HCT116 (cell line): ENCODE results near the gene WIPF3. TPM values are rescaled to one million over a fixed set of nuclear protein-coding genes. Genes with fewer than 3 reads are reported as not detected.

Experiments
- ATAC-seq: fragments of 200-7000 bp; cut with Tn5 transposase; 2 replicates; pipeline ENCODE4 v1.9.1; 2020; ENCODE audit warnings: mild to moderate bottlenecking, moderate library complexity
- BruUV-seq: library from RNA; stranded (reverse); fragments of 400-500 nt; replicated peaks from 2 replicates; lab custom pipeline; 2021; lab: Mats Ljungman, UMichigan
- CTCF ChIA-PET: fragments of 300-600 bp; sonication (Branson Sonifier 250); formaldehyde crosslinking; loops from one replicate; lab custom pipeline; 2021; ENCODE audit warnings: antibody characterized with exemption; lab: Charles Lee
- POLR2A ChIA-PET: fragments of 300-600, 350-600 bp; sonication (Branson Sonifier 250); formaldehyde crosslinking; loops from one replicate; lab custom pipeline; 2021; ENCODE audit warnings: antibody characterized with exemption; lab: Charles Lee
- RAD21 ChIA-PET, 2 experiments: fragments of 300-600 bp; sonication (Branson Sonifier 250); formaldehyde crosslinking; loops; one replicate each; lab custom pipeline; 2023; ENCODE audit warnings: low total read pairs in 2 of 2; ENCODE audit not compliant: uncharacterized antibody in 2 of 2, unreplicated experiment in 2 of 2, low non-redundant PET in 1 of 2; lab: Charles Lee
- DNase-seq: peaks from one replicate; pipeline ENCODE4 v3.0.0-alpha.2; 2010; ENCODE audit warnings: low read depth, low spot score
- H2AFZ ChIP-seq: fragments of 200-600 bp; shearing (Covaris generic), sonication (generic); 2 replicates; pipeline ENCODE4 v1.6.1; 2017; ENCODE audit warnings: low read depth, mixed run types, mixed read lengths, antibody characterized with exemption, low read length; ENCODE audit not compliant: poor library complexity, severe bottlenecking
- H3K27ac ChIP-seq: 2 replicates; pipeline ENCODE4 v1.5.1; 2012; ENCODE audit warnings: low read depth, low read length
- H3K27me3 ChIP-seq: fragments of 200-600 bp; sonication (generic); 2 replicates; pipeline ENCODE4 v1.6.1; 2016; ENCODE audit warnings: mixed run types, low read length, mixed read lengths; ENCODE audit not compliant: insufficient read depth
- H3K36me3 ChIP-seq, 2 experiments: fragments of 200-500 bp in 1 of 2; fragments of 200-600 bp in 1 of 2; sonication (Bioruptor generic) in 1 of 2; sonication (generic) in 1 of 2; 2 replicates each; pipeline versions ENCODE4 v1.5.1 to v1.6.1; 2014 to 2016; ENCODE audit warnings: low read length in 2 of 2, inconsistent platforms in 1 of 2, mixed read lengths in 1 of 2, mixed run types in 1 of 2; ENCODE audit not compliant: insufficient read depth in 2 of 2, control insufficient read depth in 1 of 2
- H3K4me1 ChIP-seq, 2 experiments: fragments of 200-600 bp in 1 of 2; sonication (generic) in 1 of 2; 2 replicates each; pipeline versions ENCODE4 v1.5.1 to v1.6.1; 2012 to 2017; ENCODE audit warnings: low read length in 2 of 2, inconsistent platforms in 1 of 2, mild to moderate bottlenecking in 1 of 2, mixed read lengths in 1 of 2, mixed run types in 1 of 2, moderate library complexity in 1 of 2; ENCODE audit not compliant: insufficient read depth in 2 of 2, control insufficient read depth in 1 of 2
- H3K4me2 ChIP-seq: fragments of 200-600 bp; sonication (generic); 2 replicates; pipeline ENCODE4 v1.6.1; 2017; ENCODE audit warnings: mixed run types, low read length, mixed read lengths
- H3K4me3 ChIP-seq, 2 experiments: fragments of 200-600 bp in 1 of 2; sonication (generic) in 1 of 2; replicated peaks in 1 of 2; 2 replicates each; pipeline ENCODE4 v1.5.1; 2011 to 2016; ENCODE audit warnings: low read length in 2 of 2, control low read depth in 1 of 2, low read depth in 1 of 2, mild to moderate bottlenecking in 1 of 2, mixed read lengths in 1 of 2, mixed run types in 1 of 2
- H3K79me2 ChIP-seq: fragments of 200-600 bp; sonication (generic); 2 replicates; pipeline ENCODE4 v1.6.1; 2017; ENCODE audit warnings: mild to moderate bottlenecking, mixed run types, low read length, moderate library complexity, mixed read lengths; ENCODE audit not compliant: insufficient read depth
- H3K9ac ChIP-seq: fragments of 200-600 bp; sonication (generic); 2 replicates; pipeline ENCODE4 v1.6.1; 2016; ENCODE audit warnings: low read length, mixed read lengths
- H3K9me2 ChIP-seq: fragments of 200-600 bp; sonication (generic), shearing (Covaris generic); 2 replicates; pipeline ENCODE4 v1.6.1; 2017; ENCODE audit warnings: mixed run types, mild to moderate bottlenecking, moderate library complexity; ENCODE audit not compliant: insufficient read depth
- H3K9me3 ChIP-seq, 2 experiments: fragments of 200-500 bp in 1 of 2; fragments of 200-600 bp in 1 of 2; sonication (Bioruptor generic) in 1 of 2; sonication (generic) in 1 of 2; 2 replicates each; pipeline ENCODE4 v1.6.1; 2014 to 2017; ENCODE audit warnings: low read length in 2 of 2, mixed read lengths in 2 of 2, inconsistent platforms in 1 of 2, low read depth in 1 of 2, mild to moderate bottlenecking in 1 of 2, mixed run types in 1 of 2, moderate library complexity in 1 of 2; ENCODE audit not compliant: control insufficient read depth in 1 of 2, insufficient read depth in 1 of 2
- H4K20me1 ChIP-seq: fragments of 200-600 bp; sonication (generic), shearing (Covaris generic); 2 replicates; pipeline ENCODE4 v1.6.1; 2017; ENCODE audit warnings: mixed run types, mild to moderate bottlenecking, moderate library complexity; ENCODE audit not compliant: insufficient read depth
- ATF3 ChIP-seq: IDR thresholded peaks from 2 replicates; pipeline ENCODE4 v1.6.1; 2012
- CEBPB ChIP-seq: IDR thresholded peaks from 2 replicates; pipeline ENCODE4 v1.6.1; 2012; ENCODE audit warnings: low read depth
- ELF1 ChIP-seq: IDR thresholded peaks from 2 replicates; pipeline ENCODE4 v1.6.1; 2012; ENCODE audit warnings: low read depth, borderline replicate concordance
- FOSL1 ChIP-seq: IDR thresholded peaks from 2 replicates; pipeline ENCODE4 v1.6.1; 2012; ENCODE audit warnings: low read depth
- JUND ChIP-seq: IDR thresholded peaks from 2 replicates; pipeline ENCODE4 v1.6.1; 2012
- MAX ChIP-seq: IDR thresholded peaks from 2 replicates; pipeline ENCODE4 v1.6.1; 2012
- POLR2A ChIP-seq: IDR thresholded peaks from 2 replicates; pipeline ENCODE4 v1.7.0; 2011; ENCODE audit warnings: borderline replicate concordance; ENCODE audit not compliant: insufficient read depth, insufficient read length; ENCODE audit errors: extremely low read depth
- POLR2AphosphoS5 ChIP-seq: IDR thresholded peaks from 2 replicates; pipeline ENCODE4 v1.6.1; 2011; ENCODE audit warnings: mild to moderate bottlenecking, low read depth, low read length, moderate library complexity
- RAD21 ChIP-seq: IDR thresholded peaks from 2 replicates; pipeline ENCODE4 v1.6.1; 2012; ENCODE audit warnings: low read depth, mild to moderate bottlenecking
- SIN3A ChIP-seq: IDR thresholded peaks from 2 replicates; pipeline ENCODE4 v1.6.1; 2012; ENCODE audit warnings: low read depth
- SP1 ChIP-seq: IDR thresholded peaks from 2 replicates; pipeline ENCODE4 v1.6.1; 2012; ENCODE audit warnings: low read depth
- SRF ChIP-seq: IDR thresholded peaks from 2 replicates; pipeline ENCODE4 v1.6.1; 2012; ENCODE audit warnings: low read depth
- TCF7L2 ChIP-seq: IDR thresholded peaks from 2 replicates; pipeline ENCODE4 v1.7.0; 2011; ENCODE audit warnings: borderline replicate concordance, inconsistent platforms; ENCODE audit not compliant: insufficient read depth, insufficient read length; ENCODE audit errors: extremely low read depth
- YY1 ChIP-seq: IDR thresholded peaks from 2 replicates; pipeline ENCODE4 v1.6.1; 2011; ENCODE audit warnings: low read length, low read depth, moderate library complexity, mild to moderate bottlenecking; ENCODE audit not compliant: insufficient replicate concordance; ENCODE audit errors: extremely low read depth
- ZBTB33 ChIP-seq: IDR thresholded peaks from 2 replicates; pipeline ENCODE4 v1.6.1; 2011; ENCODE audit warnings: mild to moderate bottlenecking, low read length, moderate library complexity; ENCODE audit not compliant: insufficient replicate concordance; ENCODE audit errors: extremely low read depth
- ZFX ChIP-seq: fragments of 450-650 bp; IDR thresholded peaks from 2 replicates; pipeline ENCODE4 v1.6.1; 2017
- ZNF274 ChIP-seq: fragments of 200-500 bp; sonication (Bioruptor generic); IDR thresholded peaks from 2 replicates; pipeline ENCODE4 v1.6.1; 2014; ENCODE audit warnings: mild to moderate bottlenecking, low read depth, low read length, inconsistent platforms
- intact Hi-C: fragments of 100-400 bp; cut with micrococcal nuclease; formaldehyde crosslinking; loops from 2 replicates; pipeline ENCODE4 v1.10.0; 2022
- total RNA-seq: library from RNA; stranded (reverse); gene quantifications from one replicate; pipeline ENCODE4 v1.2.1, GENCODE V29; 2021; ENCODE audit not compliant: unreplicated experiment

The WIPF3 gene
- total RNA-seq, 1 experiment from 2014 or later = 8.6 TPM

GRCh38 chr7:29805886-29806207 lies 461 bp upstream of the WIPF3 start:
- H2AFZ ChIP-seq = peak overlapping the region; percentile 96
- H4K20me1 ChIP-seq = no peaks in the 10 kb centered on the region
- ChIA-PET RAD21 (no interaction called here), CTCF (interaction anchor here (1.6 kb wide), 1 partner anchor 115 kb away, joined by 4 read pairs; no protein-coding TSS in a partner anchor), POLR2A (no interaction called here)
- H3K36me3 ChIP-seq = no peaks in the 10 kb centered on the region
- no TSS peak for BruUV-seq
- H3K4me3 ChIP-seq = peak overlapping the region; percentile 28 to 82
- H3K4me2 ChIP-seq = peak overlapping the region; percentile 97
- ATAC-seq = no peak
- no peaks in the 10 kb centered on the region for H3K79me2 ChIP-seq
- peaks cover 10 to 21% of the 10 kb centered on the region in 2 experiments; a peak in 3 of 4 replicates for H3K4me1 ChIP-seq
- no peaks in the 10 kb centered on the region for H3K27me3 ChIP-seq
- peak overlapping the region; percentile 56; the same call in 1 of the 2 replicates for H3K27ac ChIP-seq
- no peak for DNase-seq
- no peaks in the 10 kb centered on the region for H3K9me2 ChIP-seq
- H3K9ac ChIP-seq = 0 out of 2 replicates have a peak overlapping the region, but pooled peaks have one; percentile 60
- TF ChIP-seq SRF (no peak), ZBTB33 (no peak), CEBPB (no peak), ATF3 (no peak), ELF1 (no peak), TCF7L2 (no peak), SP1 (no peak), ZNF274 (no peak), SIN3A (no peak), JUND (no peak), RAD21 (no peak), MAX (no peak), POLR2AphosphoS5 (no peak), YY1 (no peak), ZFX (no peak), POLR2A (no peak), FOSL1 (no peak)
- TF ChIP-seq, all 23 proteins: peak for 0
- no peaks in the 10 kb centered on the region for H3K9me3 ChIP-seq
- intact Hi-C loops = no loop called here
